Right lung (tissue), 10 donors: Measurements from ENCODE around the gene OXT. TPM values are rescaled to one million over a fixed set of nuclear protein-coding genes. Genes with fewer than 3 reads are reported as not detected.
"Not testable (repeated sequence)": the region's sequence is repeated elsewhere in the genome, so short reads cannot be mapped to it uniquely, and the experiment has no call there.

Experiments used
- DNase-seq, 2 donors: peaks; one replicate each; pipeline ENCODE4 v3.0.0-alpha.2; 2013
- long read RNA-seq, 8 donors: transcript quantifications; one replicate each; lab custom pipeline, GENCODE V29; 2026
- polyA plus RNA-seq, 5 donors: library from polyadenylated mRNA; unstranded; fragments of 120-200 nt; gene quantifications; one replicate each; pipeline versions ENCODE4 v1.2.1 to v1.2.3, GENCODE V29; 2013; ENCODE audit warnings: inconsistent platforms in 1 of 5, low replicate concordance in 1 of 5; ENCODE audit not compliant: insufficient read length in 5 of 5, insufficient read depth in 1 of 5

The OXT gene
- polyA plus RNA-seq: not detected
- long read RNA-seq, donor 1: 0 reads
- long read RNA-seq, donor 2: 0 reads
- long read RNA-seq, donor 3: 0 reads
- long read RNA-seq, donor 4: 0 reads
- long read RNA-seq, donor 5: 0 reads
- long read RNA-seq, donor 6: 0 reads
- long read RNA-seq, donor 7: 0 reads
- long read RNA-seq, donor 8: 0 reads

GRCh38 chr20:3071610-3072529, at the start of gene OXT:
Gene OXT, plus strand, starts transcription at chr20:3071620. Its CDS starts 36 bp downstream, at chr20:3071656.
- DNase-seq: no peak

- DNase-seq: no peak
These were observed 49.6 kb upstream of the OXT start for GRCh38 chr20:3021777-3022176.

- not testable (repeated sequence) for DNase-seq
These were observed 48.6 kb upstream of the OXT start for GRCh38 chr20:3022559-3023490.

GRCh38 chr20:3027987-3028386, 43.4 kb upstream of the OXT start:
- no peak for DNase-seq

- no peak for DNase-seq
These were observed 39.8 kb upstream of the OXT start for GRCh38 chr20:3031524-3032147.

GRCh38 chr20:3032624-3033023, 38.8 kb upstream of the OXT start:
- no peak for DNase-seq

- DNase-seq: no peak
These were observed 33.8 kb upstream of the OXT start for GRCh38 chr20:3037654-3038053.

- DNase-seq: no peak
These were observed 33.0 kb upstream of the OXT start for GRCh38 chr20:3038454-3038853.

- DNase-seq: no peak
These were observed 32.0 kb upstream of the OXT start for GRCh38 chr20:3039426-3039825.

- DNase-seq: no peak
These were observed 31.3 kb upstream of the OXT start for GRCh38 chr20:3040086-3040485.

GRCh38 chr20:3041854-3042409, 29.5 kb upstream of the OXT start:
- DNase-seq: peak; percentile 32 to 34

- DNase-seq: peak; percentile 40 to 46
These were observed 28.8 kb upstream of the OXT start for GRCh38 chr20:3042625-3043024.

- DNase-seq: no peak
These were observed 28.1 kb upstream of the OXT start, which contains the start of gene GNRH2 for GRCh38 chr20:3043322-3043721. Gene GNRH2, plus strand, starts transcription at chr20:3043622. Its CDS starts 793 bp downstream, at chr20:3044415.

- no peak for DNase-seq
These were observed 27.0 kb upstream of the OXT start for GRCh38 chr20:3044336-3044965.

GRCh38 chr20:3045042-3045815, 26.2 kb upstream of the OXT start:
- no peak for DNase-seq

GRCh38 chr20:3045816-3046676, 25.4 kb upstream of the OXT start, which contains the start of gene MRPS26:
Gene MRPS26, plus strand, starts transcription at chr20:3046052. Its CDS starts 17 bp downstream, at chr20:3046069.
- peak; percentile 88 to 93 for DNase-seq

- DNase-seq: peak in 1 of 2 donors; percentile 23
These were observed 24.6 kb upstream of the OXT start for GRCh38 chr20:3046677-3047462.
